ENCODE measurements around the gene UFSP2. TPM values are rescaled to one million over a fixed set of nuclear protein-coding genes. Genes with fewer than 3 reads are reported as not detected.

The UFSP2 gene
- total and polyA plus RNA-seq, 2 of the 4 experiments (the other 2 are of a cell fraction): 21.8 to 43.7 TPM

GRCh38 chr4:185457136-185457535, 31.4 kb upstream of the UFSP2 start:
- Histone ChIP-seq H4K8ac (ENCODE audit: low read depth in 2 of 2, low read length in 2 of 2) (no peak overlapping the region), H2BK15ac (ENCODE audit: low read depth, low read length) (no peak overlapping the region), H3K79me1 (ENCODE audit: low read depth in 1 of 2, low read length in 2 of 2) (no peaks in the 10 kb centered on the region), H3K27me3 (ENCODE audit: control insufficient read depth, insufficient read depth, low read length) (no peaks in the 10 kb centered on the region), H3K23ac (ENCODE audit: low read depth, low read length) (no peak overlapping the region), H3K4ac (ENCODE audit: low read depth, low read length) (no peak overlapping the region), H3K14ac (replicated peaks; ENCODE audit: low read depth, low read length) (no peak overlapping the region), H3K9me3 (ENCODE audit: control insufficient read depth, insufficient read depth, low read length) (no peaks in the 10 kb centered on the region), H3K36me3 (ENCODE audit: control insufficient read depth, insufficient read depth, low read length) (no peaks in the 10 kb centered on the region), H4K5ac (ENCODE audit: low read depth, low read length) (no peak overlapping the region), H2AFZ (replicated peaks; ENCODE audit: low read length, poor library complexity) (no peak overlapping the region), H4K20me1 (ENCODE audit: insufficient read depth, low read length) (no peaks in the 10 kb centered on the region), H3K18ac (ENCODE audit: low read depth, low read length) (no peak overlapping the region), H3K9ac (ENCODE audit: low read depth, low read length) (no peak overlapping the region), H2BK5ac (ENCODE audit: low read depth, low read length, poor library complexity, severe bottlenecking) (no peak overlapping the region), H4K91ac (ENCODE audit: insufficient read depth, low read depth, low read length) (no peak overlapping the region), H2BK20ac (ENCODE audit: low read depth, low read length) (no peak overlapping the region), H3K4me3 (ENCODE audit: insufficient read depth, low read depth, low read length) (no peak overlapping the region), H2AK9ac (replicated peaks; ENCODE audit: low read depth, low read length, poor library complexity) (no peak overlapping the region), H3K9me1 (ENCODE audit: insufficient read depth, low read length) (no peaks in the 10 kb centered on the region), H3K56ac (ENCODE audit: extremely low read depth, insufficient read depth, low read length) (no peak overlapping the region), H3K27ac (ENCODE audit: insufficient read depth, low read length) (no peak overlapping the region), H2AK5ac (ENCODE audit: low read depth, low read length) (no peak overlapping the region), H3K4me2 (ENCODE audit: low read depth, low read length) (no peak overlapping the region), H3K4me1 (ENCODE audit: control insufficient read depth, insufficient read depth, low read length) (no peaks in the 10 kb centered on the region), H2BK120ac (ENCODE audit: low read depth, low read length) (no peak overlapping the region)
- ChIA-PET CTCF (no interaction called here), POLR2A (ENCODE audit: unreplicated experiment) (no interaction called here)
- ATAC-seq (ENCODE audit: low read depth) (no peak), DNase-seq (no peak)
- no peak for TF ChIP-seq ELK1 (IDR thresholded peaks at IDR 0.05; ENCODE audit: borderline replicate concordance, low read depth, low read length)
- no peak for TF ChIP-seq NFE2L2 (IDR thresholded peaks at IDR 0.05; ENCODE audit: low read depth, low read length)
- no peak for TF ChIP-seq RAD21 (IDR thresholded peaks at IDR 0.05; ENCODE audit: low read length)
- no peak for TF ChIP-seq FOS (IDR thresholded peaks at IDR 0.05; ENCODE audit: low read depth, low read length)
- no peak for TF ChIP-seq MAFK (IDR thresholded peaks at IDR 0.05; ENCODE audit: low read depth, low read length)
- TF ChIP-seq RCOR1 (IDR thresholded peaks at IDR 0.05; ENCODE audit: insufficient replicate concordance, low read length): no peak
- TF ChIP-seq CEBPB (IDR thresholded peaks at IDR 0.05; ENCODE audit: low read depth, low read length): no peak
- TF ChIP-seq CTCF (conservative IDR thresholded peaks at IDR 0.05; ENCODE audit: low read depth, low read length): no peak
- TF ChIP-seq MAZ (IDR thresholded peaks at IDR 0.05; ENCODE audit: borderline replicate concordance, low read depth, low read length): no peak
- no peak for TF ChIP-seq MXI1 (IDR thresholded peaks at IDR 0.05; ENCODE audit: borderline replicate concordance, low read depth, low read length)
- TF ChIP-seq SMC3 (IDR thresholded peaks at IDR 0.05; ENCODE audit: low read depth, low read length): no peak
- no peak for TF ChIP-seq BHLHE40 (IDR thresholded peaks at IDR 0.05; ENCODE audit: low read depth, low read length)
- TF ChIP-seq RFX5 (IDR thresholded peaks at IDR 0.05; ENCODE audit: low read depth, low read length): no peak
- no peak for TF ChIP-seq USF2 (IDR thresholded peaks at IDR 0.05; ENCODE audit: low read depth, low read length)
- no peak for TF ChIP-seq CHD1 (IDR thresholded peaks at IDR 0.05; ENCODE audit: low read depth, low read length)
- TF ChIP-seq POLR2A (IDR thresholded peaks at IDR 0.05; ENCODE audit: low read depth, low read length): no peak
- dilution Hi-C loops (cut with HindIII; ENCODE audit: low sequenced_read_pairs, unreplicated experiment) (no loop called here), intact Hi-C loops (cut with micrococcal nuclease) (no loop called here), in situ Hi-C loops (cut with MboI; ENCODE audit: low sequenced_read_pairs) (no loop called here)
- no TSS peak for BruUV-seq (replicated peaks)
- 79% methylated on average over 2 of the region's 3 CpGs; no CpG with 5 or more reads in 1 of the 2 experiments for WGBS, 2 experiments (ENCODE audit: extremely low coverage in 2 of 2, insufficient read length in 1 of 2)

Data from IMR-90 (cell line).